Measurements from ENCODE around the gene HPCAL4. TPM values are rescaled to one million over a fixed set of nuclear protein-coding genes. Genes with fewer than 3 reads are reported as not detected.

HPCAL4 gene
- total RNA-seq, 4 donors from 2014 or later = 0.55 TPM; not detected in 3

- H3K4me1 ChIP-seq = peaks cover 20% of the 10 kb centered on the region
- H3K27ac ChIP-seq = no peak overlapping the region
- no peak for DNase-seq (ENCODE audit: low spot score in 2 of 2)
- no peaks in the 10 kb centered on the region for H3K9me3 ChIP-seq
- H3K36me3 ChIP-seq = no peaks in the 10 kb centered on the region
- peaks cover 39% of the 10 kb centered on the region for H3K27me3 ChIP-seq
- TF ChIP-seq EP300 (IDR thresholded peaks at IDR 0.05) (no peak), POLR2AphosphoS5 (IDR thresholded peaks at IDR 0.05) (no peak), POLR2A (IDR thresholded peaks at IDR 0.05) (no peak)
- TF ChIP-seq, protein P1, sequence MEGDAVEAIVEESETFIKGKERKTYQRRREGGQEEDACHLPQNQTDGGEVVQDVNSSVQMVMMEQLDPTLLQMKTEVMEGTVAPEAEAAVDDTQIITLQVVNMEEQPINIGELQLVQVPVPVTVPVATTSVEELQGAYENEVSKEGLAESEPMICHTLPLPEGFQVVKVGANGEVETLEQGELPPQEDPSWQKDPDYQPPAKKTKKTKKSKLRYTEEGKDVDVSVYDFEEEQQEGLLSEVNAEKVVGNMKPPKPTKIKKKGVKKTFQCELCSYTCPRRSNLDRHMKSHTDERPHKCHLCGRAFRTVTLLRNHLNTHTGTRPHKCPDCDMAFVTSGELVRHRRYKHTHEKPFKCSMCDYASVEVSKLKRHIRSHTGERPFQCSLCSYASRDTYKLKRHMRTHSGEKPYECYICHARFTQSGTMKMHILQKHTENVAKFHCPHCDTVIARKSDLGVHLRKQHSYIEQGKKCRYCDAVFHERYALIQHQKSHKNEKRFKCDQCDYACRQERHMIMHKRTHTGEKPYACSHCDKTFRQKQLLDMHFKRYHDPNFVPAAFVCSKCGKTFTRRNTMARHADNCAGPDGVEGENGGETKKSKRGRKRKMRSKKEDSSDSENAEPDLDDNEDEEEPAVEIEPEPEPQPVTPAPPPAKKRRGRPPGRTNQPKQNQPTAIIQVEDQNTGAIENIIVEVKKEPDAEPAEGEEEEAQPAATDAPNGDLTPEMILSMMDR (IDR thresholded peaks at IDR 0.05) = no peak
- no peak overlapping the region for H3K4me3 ChIP-seq
- 62% methylated on average over 2 of the region's 2 CpGs for whole genome bisulfite sequencing
Observed at GRCh38 chr1:39635871-39636210, 55.4 kb downstream of the HPCAL4 start.

DNA sequence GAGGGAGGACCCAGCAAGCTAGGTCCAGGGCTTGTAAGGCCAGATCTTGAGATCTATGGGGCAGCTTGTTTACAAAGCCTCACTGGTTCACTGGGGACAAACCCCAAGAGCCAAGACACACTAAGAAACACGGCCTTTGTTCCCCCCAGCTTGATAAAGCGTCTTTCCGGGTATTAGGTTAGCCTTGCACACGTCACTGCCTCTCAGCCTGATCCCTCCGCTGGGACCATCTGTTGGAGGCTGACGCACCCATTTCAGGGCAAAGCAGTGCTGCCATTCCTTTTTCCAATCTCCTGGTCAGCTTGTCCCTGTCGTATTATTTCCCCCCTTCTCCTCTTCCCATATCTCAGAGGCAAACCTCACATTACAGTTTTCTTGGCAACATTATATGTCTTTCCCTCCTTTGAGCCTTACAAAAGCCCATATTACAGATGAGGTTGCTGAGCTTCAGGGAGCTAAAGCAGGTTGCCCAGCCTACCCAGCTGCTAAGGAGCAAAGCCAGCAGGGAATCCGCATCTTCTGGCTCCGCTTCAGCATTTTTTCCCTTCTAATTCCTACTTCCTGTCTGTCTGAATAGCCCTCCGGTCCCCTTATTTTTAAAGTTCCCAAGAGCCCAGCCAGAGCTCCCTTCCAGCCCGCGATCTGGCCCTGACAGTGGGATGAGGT is 55.9 kb downstream of the HPCAL4 start:
- Histone ChIP-seq H3K27me3 (peaks cover 39% of the 10 kb centered on the region), H3K27ac (no peak overlapping the region), H3K36me3 (no peaks in the 10 kb centered on the region), H3K4me3 (no peak overlapping the region), H3K9me3 (no peaks in the 10 kb centered on the region), H3K4me1 (peaks cover 20% of the 10 kb centered on the region)
- 72% methylated on average over 12 of the region's 12 CpGs for WGBS
- TF ChIP-seq, protein P1 (IDR thresholded peaks at IDR 0.05) = no peak
- no peak for TF ChIP-seq EP300 (IDR thresholded peaks at IDR 0.05)
- no peak for TF ChIP-seq POLR2AphosphoS5 (IDR thresholded peaks at IDR 0.05)
- TF ChIP-seq POLR2A (IDR thresholded peaks at IDR 0.05) = no peak
- DNase-seq (ENCODE audit: low spot score in 2 of 2) = no peak

DNA sequence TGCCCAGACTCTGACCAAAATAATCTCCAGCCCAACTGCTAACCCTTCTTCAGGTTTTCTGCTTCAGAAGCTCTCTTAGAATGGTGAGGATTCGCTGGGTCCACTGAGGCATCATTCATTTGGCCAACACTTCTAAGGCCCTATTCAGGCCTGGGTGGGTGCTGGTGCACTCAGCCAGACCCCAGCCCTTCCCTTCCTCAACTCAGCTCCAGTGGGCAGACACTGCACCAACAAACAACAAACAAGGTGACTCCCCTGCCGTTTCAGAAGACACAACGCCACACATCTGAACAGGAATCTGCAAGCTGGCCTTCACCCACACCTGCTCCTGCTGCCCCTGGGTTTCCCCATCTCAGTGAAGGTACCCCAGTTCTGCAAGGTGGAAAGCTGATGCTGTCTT is 57.8 kb downstream of the HPCAL4 start:
- no peak for DNase-seq (ENCODE audit: low spot score in 2 of 2)
- no peaks in the 10 kb centered on the region for H3K36me3 ChIP-seq
- no peaks in the 10 kb centered on the region for H3K9me3 ChIP-seq
- peaks cover 28% of the 10 kb centered on the region for H3K27me3 ChIP-seq
- H3K4me3 ChIP-seq = no peak overlapping the region
- no peak for TF ChIP-seq POLR2A (IDR thresholded peaks at IDR 0.05)
- TF ChIP-seq, protein P1 (IDR thresholded peaks at IDR 0.05) = no peak
- no peak for TF ChIP-seq POLR2AphosphoS5 (IDR thresholded peaks at IDR 0.05)
- no peak for TF ChIP-seq EP300 (IDR thresholded peaks at IDR 0.05)
- 72% methylated on average over 3 of the region's 3 CpGs for WGBS
- peaks cover 13% of the 10 kb centered on the region for H3K4me1 ChIP-seq
- H3K27ac ChIP-seq = no peak overlapping the region

GRCh38 chr1:39632682-39633417 is 58.4 kb downstream of the HPCAL4 start:
- peak overlapping the region; percentile 5 for H3K4me3 ChIP-seq
- H3K27ac ChIP-seq = no peak overlapping the region

GRCh38 chr1:39632323-39632681 is 58.9 kb downstream of the HPCAL4 start:
- Histone ChIP-seq H3K36me3 (no peaks in the 10 kb centered on the region), H3K27ac (no peak overlapping the region), H3K27me3 (peaks cover 27% of the 10 kb centered on the region), H3K9me3 (no peaks in the 10 kb centered on the region), H3K4me1 (peaks cover 13% of the 10 kb centered on the region), H3K4me3 (no peak overlapping the region)
- DNase-seq (ENCODE audit: low spot score in 2 of 2) = no peak
- TF ChIP-seq EP300 (IDR thresholded peaks at IDR 0.05) (no peak), POLR2AphosphoS5 (IDR thresholded peaks at IDR 0.05) (no peak), POLR2A (IDR thresholded peaks at IDR 0.05) (no peak)
- TF ChIP-seq, protein P1 (IDR thresholded peaks at IDR 0.05) = no peak
- WGBS = 83% methylated on average over 5 of the region's 5 CpGs

More at GRCh38 chr1:39632682-39633417, 58.4 kb downstream of the HPCAL4 start:
- Histone ChIP-seq H3K4me1 (peaks cover 13% of the 10 kb centered on the region), H3K36me3 (no peaks in the 10 kb centered on the region), H3K9me3 (no peaks in the 10 kb centered on the region), H3K27me3 (peaks cover 28% of the 10 kb centered on the region)
- peak in 1 of 2 donors; percentile 68 for DNase-seq (ENCODE audit: low spot score in 2 of 2)
- TF ChIP-seq, protein P1 (IDR thresholded peaks at IDR 0.05) = no peak
- TF ChIP-seq EP300 (IDR thresholded peaks at IDR 0.05) (no peak), POLR2AphosphoS5 (IDR thresholded peaks at IDR 0.05) (no peak), POLR2A (IDR thresholded peaks at IDR 0.05) (no peak)
- WGBS = 48% methylated on average over 5 of the region's 61 CpGs

All from suprapubic skin (tissue), 4 donors.